Esophagus (tissue), 2 donors: ENCODE results near the gene ZFP36L1. TPM values are rescaled to one million over a fixed set of nuclear protein-coding genes. Genes with fewer than 3 reads are reported as not detected.

Experiments used
- H3K27ac ChIP-seq, 2 donors: one replicate each; pipeline ENCODE4 v1.5.1; 2013; ENCODE audit warnings: low read depth in 2 of 2, mild to moderate bottlenecking in 2 of 2, inconsistent platforms in 1 of 2, low read length in 1 of 2, moderate library complexity in 1 of 2
- H3K27me3 ChIP-seq, 2 donors: one replicate each; pipeline ENCODE4 v1.6.1; 2013; ENCODE audit warnings: low read length in 2 of 2, control low read depth in 1 of 2, mild to moderate bottlenecking in 1 of 2; ENCODE audit not compliant: insufficient read depth in 2 of 2, control insufficient read depth in 1 of 2
- H3K36me3 ChIP-seq, 2 donors: one replicate each; pipeline ENCODE4 v1.6.1; 2013; ENCODE audit warnings: low read length in 1 of 2; ENCODE audit not compliant: control insufficient read depth in 2 of 2, insufficient read depth in 2 of 2
- H3K4me1 ChIP-seq, 2 donors: one replicate each; pipeline ENCODE4 v1.6.1; 2013; ENCODE audit warnings: low read length in 1 of 2; ENCODE audit not compliant: control insufficient read depth in 2 of 2, insufficient read depth in 2 of 2
- H3K4me3 ChIP-seq, 2 donors: one replicate each; pipeline ENCODE4 v1.5.1; 2013; ENCODE audit warnings: low read length in 2 of 2, mild to moderate bottlenecking in 2 of 2, low read depth in 1 of 2, moderate library complexity in 1 of 2
- H3K9me3 ChIP-seq, 2 donors: one replicate each; pipeline ENCODE4 v1.6.1; 2013; ENCODE audit warnings: mild to moderate bottlenecking in 2 of 2, low read depth in 1 of 2, low read length in 1 of 2, moderate library complexity in 1 of 2; ENCODE audit not compliant: control insufficient read depth in 2 of 2, insufficient read depth in 1 of 2
- WGBS, 2 donors: extraction: QIAGEN DNeasy Blood & Tissue Kit; methylation state at CpG; one replicate each; pipeline ENCODE4 v1.1.7; 2013; 5-methylcytosine and 5-hydroxymethylcytosine counted together
- polyA plus RNA-seq, 2 donors: library from polyadenylated mRNA; stranded (reverse); fragments of 200-250 nt; gene quantifications; one replicate each; pipeline ENCODE4 v1.2.3, GENCODE V29; 2013
- donor health status: healthy with polysubstance abuse.
- donor health status: Bipolar disorder and iron deficiency.

Gene ZFP36L1
- polyA plus RNA-seq, 2 donors, result 58.8 to 84.0 TPM

GRCh38 chr14:68759017-68759560, 33.8 kb downstream of the ZFP36L1 start:
- Histone ChIP-seq H3K36me3 (peaks cover 0 to 2% of the 10 kb centered on the region in 2 donors), H3K9me3 (no peaks in the 10 kb centered on the region), H3K27ac (no peak overlapping the region), H3K27me3 (no peaks in the 10 kb centered on the region), H3K4me3 (no peak overlapping the region), H3K4me1 (peaks cover 3 to 7% of the 10 kb centered on the region in 2 donors)
- 94 to 96% methylated on average over 8 of the region's 8 CpGs for WGBS, 2 donors

GRCh38 chr14:68758301-68758700, 34.6 kb downstream of the ZFP36L1 start:
- 81 to 94% methylated on average over 3 of the region's 3 CpGs for WGBS, 2 donors
- no peak overlapping the region for H3K27ac ChIP-seq
- peaks cover 3 to 7% of the 10 kb centered on the region in 2 donors for H3K4me1 ChIP-seq
- no peak overlapping the region for H3K4me3 ChIP-seq
- H3K36me3 ChIP-seq, result peaks cover 0 to 2% of the 10 kb centered on the region in 2 donors
- no peaks in the 10 kb centered on the region for H3K27me3 ChIP-seq
- no peaks in the 10 kb centered on the region for H3K9me3 ChIP-seq

- Histone ChIP-seq H3K4me3 (no peak overlapping the region), H3K4me1 (peaks cover 3 to 7% of the 10 kb centered on the region in 2 donors), H3K27ac (no peak overlapping the region), H3K9me3 (no peaks in the 10 kb centered on the region), H3K36me3 (peaks cover 0 to 2% of the 10 kb centered on the region in 2 donors), H3K27me3 (no peaks in the 10 kb centered on the region)
- 58 to 61% methylated on average over 4 of the region's 4 CpGs for WGBS, 2 donors
Observed at GRCh38 chr14:68757618-68758081, 35.2 kb downstream of the ZFP36L1 start.

GRCh38 chr14:68756734-68757133, 36.1 kb downstream of the ZFP36L1 start:
- Histone ChIP-seq H3K27me3 (no peaks in the 10 kb centered on the region), H3K4me1 (peaks cover 3 to 7% of the 10 kb centered on the region in 2 donors), H3K9me3 (no peaks in the 10 kb centered on the region), H3K27ac (no peak overlapping the region), H3K36me3 (peaks cover 0 to 2% of the 10 kb centered on the region in 2 donors), H3K4me3 (no peak overlapping the region)
- WGBS, 2 donors, result 97 to 99% methylated on average over 6 of the region's 6 CpGs

- no peaks in the 10 kb centered on the region for H3K36me3 ChIP-seq
- H3K9me3 ChIP-seq, result no peaks in the 10 kb centered on the region
- no peak overlapping the region for H3K27ac ChIP-seq
- no peak overlapping the region for H3K4me3 ChIP-seq
- H3K4me1 ChIP-seq, result peaks cover 2 to 3% of the 10 kb centered on the region in 2 donors
- no peaks in the 10 kb centered on the region for H3K27me3 ChIP-seq
- WGBS, 2 donors, result 70 to 74% methylated on average over 7 of the region's 7 CpGs
Observed at GRCh38 chr14:68756000-68756481, 36.8 kb downstream of the ZFP36L1 start.

GRCh38 chr14:68755016-68755353, 37.9 kb downstream of the ZFP36L1 start:
- Histone ChIP-seq H3K27ac (no peak overlapping the region), H3K9me3 (no peaks in the 10 kb centered on the region), H3K4me3 (no peak overlapping the region), H3K4me1 (peaks cover under 1% of the 10 kb centered on the region in 2 donors), H3K27me3 (no peaks in the 10 kb centered on the region), H3K36me3 (no peaks in the 10 kb centered on the region)
- 96 to 100% methylated on average over 3 of the region's 3 CpGs for WGBS, 2 donors

- 77 to 79% methylated on average over 4 of the region's 4 CpGs for WGBS, 2 donors
- Histone ChIP-seq H3K4me1 (peaks cover 0 to 6% of the 10 kb centered on the region in 2 donors), H3K27ac (no peak overlapping the region), H3K27me3 (no peaks in the 10 kb centered on the region), H3K9me3 (no peaks in the 10 kb centered on the region), H3K4me3 (no peak overlapping the region), H3K36me3 (no peaks in the 10 kb centered on the region)
Observed at GRCh38 chr14:68753690-68754089, 39.2 kb downstream of the ZFP36L1 start.

- Histone ChIP-seq H3K9me3 (no peaks in the 10 kb centered on the region), H3K4me3 (no peak overlapping the region), H3K4me1 (peaks cover 7 to 14% of the 10 kb centered on the region in 2 donors), H3K36me3 (no peaks in the 10 kb centered on the region), H3K27me3 (no peaks in the 10 kb centered on the region), H3K27ac (no peak overlapping the region)
- 89 to 90% methylated on average over 6 of the region's 6 CpGs for WGBS, 2 donors
Observed at GRCh38 chr14:68752271-68753006, 40.4 kb downstream of the ZFP36L1 start.

GRCh38 chr14:68749487-68750475, 43.1 kb downstream of the ZFP36L1 start:
- peaks cover 12 to 19% of the 10 kb centered on the region in 2 donors for H3K4me1 ChIP-seq
- 61 to 67% methylated on average over 11 of the region's 11 CpGs for WGBS, 2 donors
- no peaks in the 10 kb centered on the region for H3K36me3 ChIP-seq
- peak overlapping the region; percentile 69 to 76 for H3K27ac ChIP-seq
- no peaks in the 10 kb centered on the region for H3K27me3 ChIP-seq
- no peaks in the 10 kb centered on the region for H3K9me3 ChIP-seq
- H3K4me3 ChIP-seq, result no peak overlapping the region
